HepG2 (cell line): Measurements from ENCODE around the gene SHF. TPM values are rescaled to one million over a fixed set of nuclear protein-coding genes. Genes with fewer than 3 reads are reported as not detected.
A peak's percentile ranks its signal among the peaks of the same experiment; 100 is the strongest.

Source experiments
- ATF7-NPFF ChIP-seq: sonication (generic); formaldehyde crosslinking; IDR thresholded peaks from 2 replicates; pipeline ENCODE4 v1.8.1; 2023; ENCODE audit warnings: mild to moderate bottlenecking, low read depth, missing genetic modification reagents, moderate library complexity
- BORCS8-MEF2B ChIP-seq: sonication (generic); formaldehyde crosslinking; IDR thresholded peaks from 2 replicates; pipeline ENCODE4 v1.8.0; 2022; ENCODE audit warnings: mild to moderate bottlenecking, missing genetic modification reagents
- FOSL1 ChIP-seq: sonication (generic); formaldehyde crosslinking; IDR thresholded peaks from 2 replicates; pipeline ENCODE4 v1.9.0; 2021; ENCODE audit warnings: missing genetic modification reagents, borderline replicate concordance
- KMT2A ChIP-seq: sonication (generic); formaldehyde crosslinking; IDR thresholded peaks from 2 replicates; pipeline ENCODE4 v1.4.0; 2020; ENCODE audit warnings: missing genetic modification reagents
- NR1H2 ChIP-seq: sonication (generic); formaldehyde crosslinking; IDR thresholded peaks from 2 replicates; pipeline ENCODE4 v1.8.1; 2022; ENCODE audit warnings: low read depth, missing genetic modification reagents, borderline replicate concordance
- NRL ChIP-seq: sonication (generic); formaldehyde crosslinking; IDR thresholded peaks from 2 replicates; pipeline ENCODE4 v1.5.0; 2020; ENCODE audit warnings: missing genetic modification reagents, mild to moderate bottlenecking, moderate library complexity, borderline replicate concordance
- TARDBP ChIP-seq: sonication (generic); formaldehyde crosslinking; IDR thresholded peaks from 2 replicates; pipeline ENCODE4 v1.8.0; 2022; ENCODE audit warnings: mild to moderate bottlenecking, missing genetic modification reagents
- ZNF256 ChIP-seq: sonication (generic); formaldehyde crosslinking; conservative IDR thresholded peaks from 2 replicates; pipeline ENCODE4 v1.4.0; 2020; ENCODE audit warnings: missing genetic modification reagents
- ZNF343 ChIP-seq: sonication (generic); formaldehyde crosslinking; IDR thresholded peaks from 2 replicates; pipeline ENCODE4 v1.4.0; 2020; ENCODE audit warnings: mild to moderate bottlenecking, missing genetic modification reagents
- ZNF446 ChIP-seq: sonication (generic); formaldehyde crosslinking; IDR thresholded peaks from 2 replicates; pipeline ENCODE4 v1.5.0; 2020; ENCODE audit warnings: mild to moderate bottlenecking, missing genetic modification reagents
- ZNF451 ChIP-seq: sonication (generic); formaldehyde crosslinking; IDR thresholded peaks from 2 replicates; pipeline ENCODE4 v1.5.0; 2020; ENCODE audit warnings: mild to moderate bottlenecking, missing genetic modification reagents
- ZNF572 ChIP-seq: sonication (generic); formaldehyde crosslinking; IDR thresholded peaks from 2 replicates; pipeline ENCODE4 v1.5.1; 2020; ENCODE audit warnings: mild to moderate bottlenecking, missing genetic modification reagents
- ZNF7 ChIP-seq: IDR thresholded peaks from 2 replicates; pipeline ENCODE4 v1.6.1; 2016; ENCODE audit warnings: missing biosample characterization, missing genetic modification reagents
- ZNF883 ChIP-seq: sonication (generic); formaldehyde crosslinking; IDR thresholded peaks from 2 replicates; pipeline ENCODE4 v1.5.1; 2020; ENCODE audit warnings: mild to moderate bottlenecking, missing genetic modification reagents; ENCODE audit errors: not compliant biosample characterization
- polyA plus RNA-seq, 8 experiments: library from polyadenylated mRNA; depleted of rRNA in 3 of 8; stranded (reverse) in 7 of 8; unstranded in 1 of 8; fragments of >200 nt; fragmentation: Illumina TruSeq in 4 of 8; extraction: Trizol in 4 of 8; gene quantifications; 2 replicates each; pipeline versions ENCODE4 v1.2.1 to v1.2.3, GENCODE V29; 2011 to 2016; ENCODE audit warnings: low read depth in 4 of 8, missing spikeins in 1 of 8, mixed read lengths in 1 of 8; ENCODE audit not compliant: insufficient read depth in 1 of 8
- total RNA-seq, 5 experiments: library from RNA; depleted of rRNA; stranded (reverse); fragments of >200 nt; fragmentation: Illumina TruSeq; extraction: Trizol; gene quantifications; 2 replicates each; pipeline ENCODE4 v1.2.3, GENCODE V29; 2016; ENCODE audit warnings: low read depth in 1 of 5
- TF ChIP-seq, protein P1 (sequence below): sonication (generic); formaldehyde crosslinking; IDR thresholded peaks from 2 replicates; pipeline ENCODE4 v1.8.0; 2022; ENCODE audit warnings: mild to moderate bottlenecking, missing genetic modification reagents, moderate library complexity
- TF ChIP-seq, protein P2 (sequence below): fragments of 450-650 bp; IDR thresholded peaks from 2 replicates; pipeline ENCODE4 v1.6.1; 2016
- TF ChIP-seq, protein P3 (sequence below): sonication (generic); formaldehyde crosslinking; IDR thresholded peaks from 2 replicates; pipeline ENCODE4; 2020; ENCODE audit warnings: missing genetic modification reagents, mild to moderate bottlenecking, borderline replicate concordance
- TF ChIP-seq, protein P4 (sequence below): sonication (generic); formaldehyde crosslinking; IDR thresholded peaks from 2 replicates; pipeline ENCODE4 v1.4.0; 2020; ENCODE audit warnings: missing genetic modification reagents
- TF ChIP-seq, protein P5 (sequence below), 2 experiments: sonication (generic) in 1 of 2; formaldehyde crosslinking in 1 of 2; IDR thresholded peaks; 2 replicates each; pipeline versions ENCODE4 v1.4.0 to v1.6.1; 2018 to 2020; ENCODE audit warnings: missing genetic modification reagents in 2 of 2, borderline replicate concordance in 1 of 2, low read depth in 1 of 2, mild to moderate bottlenecking in 1 of 2, missing biosample characterization in 1 of 2

Gene SHF
- total and polyA plus RNA-seq, 2 of the 13 experiments (the other 11 are each of a cell fraction or from before 2014, with no cell fraction given) = 20.9 to 25.5 TPM

DNA sequence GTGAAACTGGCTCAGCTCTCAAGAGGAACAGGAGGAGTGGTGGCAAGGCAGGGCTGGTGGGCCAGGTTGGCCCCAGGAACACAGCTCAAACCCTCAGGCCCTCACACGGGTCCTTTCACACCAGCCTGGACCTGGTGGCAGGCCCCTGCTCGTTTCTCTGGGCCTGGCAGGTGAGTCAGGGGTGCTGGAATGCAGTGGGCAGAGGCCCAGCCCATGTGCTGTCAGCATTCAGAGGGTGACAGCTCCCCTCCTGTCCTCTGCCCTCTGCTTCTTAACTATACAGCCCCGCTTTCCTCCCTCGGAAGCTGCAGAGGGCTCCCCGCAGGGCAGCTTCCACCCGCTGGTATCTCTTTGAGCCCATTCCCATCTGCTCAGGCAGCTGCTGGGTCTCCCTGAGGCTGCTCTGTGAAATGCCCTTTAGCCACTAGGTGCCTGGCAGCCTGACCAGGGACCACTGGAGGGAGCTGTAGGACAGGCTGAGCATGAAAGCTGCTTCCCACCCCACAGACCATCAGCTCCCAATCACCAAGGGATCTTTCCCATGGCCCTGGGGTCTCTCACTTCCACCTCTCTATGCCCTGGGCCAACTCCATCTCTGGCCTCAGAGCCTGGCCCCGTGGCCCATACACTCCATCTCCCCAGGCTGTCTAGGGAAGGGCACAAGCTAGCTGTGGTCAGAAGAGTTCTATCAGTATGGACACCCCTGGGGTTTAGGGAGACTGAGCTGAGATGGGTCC is 24.8 kb downstream of the SHF start (continued):
- TF ChIP-seq, protein P1, sequence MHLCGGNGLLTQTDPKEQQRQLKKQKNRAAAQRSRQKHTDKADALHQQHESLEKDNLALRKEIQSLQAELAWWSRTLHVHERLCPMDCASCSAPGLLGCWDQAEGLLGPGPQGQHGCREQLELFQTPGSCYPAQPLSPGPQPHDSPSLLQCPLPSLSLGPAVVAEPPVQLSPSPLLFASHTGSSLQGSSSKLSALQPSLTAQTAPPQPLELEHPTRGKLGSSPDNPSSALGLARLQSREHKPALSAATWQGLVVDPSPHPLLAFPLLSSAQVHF (CRISPR knock-in tag) = no peak
- TF ChIP-seq ZNF256 = no peak
- no peak; the same call in 1 of the 2 replicates for TF ChIP-seq ZNF572
- TF ChIP-seq ZNF883 = peak; percentile 44
- TF ChIP-seq, protein P2, sequence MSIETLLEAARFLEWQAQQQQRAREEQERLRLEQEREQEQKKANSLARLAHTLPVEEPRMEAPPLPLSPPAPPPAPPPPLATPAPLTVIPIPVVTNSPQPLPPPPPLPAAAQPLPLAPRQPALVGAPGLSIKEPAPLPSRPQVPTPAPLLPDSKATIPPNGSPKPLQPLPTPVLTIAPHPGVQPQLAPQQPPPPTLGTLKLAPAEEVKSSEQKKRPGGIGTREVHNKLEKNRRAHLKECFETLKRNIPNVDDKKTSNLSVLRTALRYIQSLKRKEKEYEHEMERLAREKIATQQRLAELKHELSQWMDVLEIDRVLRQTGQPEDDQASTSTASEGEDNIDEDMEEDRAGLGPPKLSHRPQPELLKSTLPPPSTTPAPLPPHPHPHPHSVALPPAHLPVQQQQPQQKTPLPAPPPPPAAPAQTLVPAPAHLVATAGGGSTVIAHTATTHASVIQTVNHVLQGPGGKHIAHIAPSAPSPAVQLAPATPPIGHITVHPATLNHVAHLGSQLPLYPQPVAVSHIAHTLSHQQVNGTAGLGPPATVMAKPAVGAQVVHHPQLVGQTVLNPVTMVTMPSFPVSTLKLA = no peak
- TF ChIP-seq, protein P3, sequence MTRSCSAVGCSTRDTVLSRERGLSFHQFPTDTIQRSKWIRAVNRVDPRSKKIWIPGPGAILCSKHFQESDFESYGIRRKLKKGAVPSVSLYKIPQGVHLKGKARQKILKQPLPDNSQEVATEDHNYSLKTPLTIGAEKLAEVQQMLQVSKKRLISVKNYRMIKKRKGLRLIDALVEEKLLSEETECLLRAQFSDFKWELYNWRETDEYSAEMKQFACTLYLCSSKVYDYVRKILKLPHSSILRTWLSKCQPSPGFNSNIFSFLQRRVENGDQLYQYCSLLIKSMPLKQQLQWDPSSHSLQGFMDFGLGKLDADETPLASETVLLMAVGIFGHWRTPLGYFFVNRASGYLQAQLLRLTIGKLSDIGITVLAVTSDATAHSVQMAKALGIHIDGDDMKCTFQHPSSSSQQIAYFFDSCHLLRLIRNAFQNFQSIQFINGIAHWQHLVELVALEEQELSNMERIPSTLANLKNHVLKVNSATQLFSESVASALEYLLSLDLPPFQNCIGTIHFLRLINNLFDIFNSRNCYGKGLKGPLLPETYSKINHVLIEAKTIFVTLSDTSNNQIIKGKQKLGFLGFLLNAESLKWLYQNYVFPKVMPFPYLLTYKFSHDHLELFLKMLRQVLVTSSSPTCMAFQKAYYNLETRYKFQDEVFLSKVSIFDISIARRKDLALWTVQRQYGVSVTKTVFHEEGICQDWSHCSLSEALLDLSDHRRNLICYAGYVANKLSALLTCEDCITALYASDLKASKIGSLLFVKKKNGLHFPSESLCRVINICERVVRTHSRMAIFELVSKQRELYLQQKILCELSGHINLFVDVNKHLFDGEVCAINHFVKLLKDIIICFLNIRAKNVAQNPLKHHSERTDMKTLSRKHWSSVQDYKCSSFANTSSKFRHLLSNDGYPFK = no peak
- TF ChIP-seq KMT2A (CRISPR knock-in tag) = no peak
- TF ChIP-seq, protein P4, sequence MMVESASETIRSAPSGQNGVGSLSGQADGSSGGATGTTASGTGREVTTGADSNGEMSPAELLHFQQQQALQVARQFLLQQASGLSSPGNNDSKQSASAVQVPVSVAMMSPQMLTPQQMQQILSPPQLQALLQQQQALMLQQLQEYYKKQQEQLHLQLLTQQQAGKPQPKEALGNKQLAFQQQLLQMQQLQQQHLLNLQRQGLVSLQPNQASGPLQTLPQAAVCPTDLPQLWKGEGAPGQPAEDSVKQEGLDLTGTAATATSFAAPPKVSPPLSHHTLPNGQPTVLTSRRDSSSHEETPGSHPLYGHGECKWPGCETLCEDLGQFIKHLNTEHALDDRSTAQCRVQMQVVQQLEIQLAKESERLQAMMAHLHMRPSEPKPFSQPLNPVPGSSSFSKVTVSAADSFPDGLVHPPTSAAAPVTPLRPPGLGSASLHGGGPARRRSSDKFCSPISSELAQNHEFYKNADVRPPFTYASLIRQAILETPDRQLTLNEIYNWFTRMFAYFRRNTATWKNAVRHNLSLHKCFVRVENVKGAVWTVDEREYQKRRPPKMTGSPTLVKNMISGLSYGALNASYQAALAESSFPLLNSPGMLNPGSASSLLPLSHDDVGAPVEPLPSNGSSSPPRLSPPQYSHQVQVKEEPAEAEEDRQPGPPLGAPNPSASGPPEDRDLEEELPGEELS (CRISPR knock-in tag) = no peak
- TF ChIP-seq ZNF446 (CRISPR knock-in tag) = no peak
- no peak for TF ChIP-seq TARDBP (CRISPR knock-in tag)
- no peak for TF ChIP-seq ZNF343 (CRISPR knock-in tag)
- TF ChIP-seq FOSL1 (CRISPR knock-in tag) = no peak
- TF ChIP-seq ZNF7 (CRISPR knock-in tag) = no peak
- TF ChIP-seq NRL (CRISPR knock-in tag) = no peak; the same call in 1 of the 2 replicates
- no peak for TF ChIP-seq BORCS8-MEF2B (CRISPR knock-in tag)
- TF ChIP-seq ZNF451 (CRISPR knock-in tag) = no peak
- no peak for TF ChIP-seq ATF7-NPFF (CRISPR knock-in tag)
- no peak for TF ChIP-seq NR1H2 (CRISPR knock-in tag)
- TF ChIP-seq, protein P5, sequence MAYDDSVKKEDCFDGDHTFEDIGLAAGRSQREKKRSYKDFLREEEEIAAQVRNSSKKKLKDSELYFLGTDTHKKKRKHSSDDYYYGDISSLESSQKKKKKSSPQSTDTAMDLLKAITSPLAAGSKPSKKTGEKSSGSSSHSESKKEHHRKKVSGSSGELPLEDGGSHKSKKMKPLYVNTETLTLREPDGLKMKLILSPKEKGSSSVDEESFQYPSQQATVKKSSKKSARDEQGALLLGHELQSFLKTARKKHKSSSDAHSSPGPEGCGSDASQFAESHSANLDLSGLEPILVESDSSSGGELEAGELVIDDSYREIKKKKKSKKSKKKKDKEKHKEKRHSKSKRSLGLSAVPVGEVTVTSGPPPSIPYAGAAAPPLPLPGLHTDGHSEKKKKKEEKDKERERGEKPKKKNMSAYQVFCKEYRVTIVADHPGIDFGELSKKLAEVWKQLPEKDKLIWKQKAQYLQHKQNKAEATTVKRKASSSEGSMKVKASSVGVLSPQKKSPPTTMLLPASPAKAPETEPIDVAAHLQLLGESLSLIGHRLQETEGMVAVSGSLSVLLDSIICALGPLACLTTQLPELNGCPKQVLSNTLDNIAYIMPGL (CRISPR knock-in tag; IDR thresholded peaks at IDR 0.05; ENCODE audit: borderline replicate concordance in 1 of 2, low read depth in 1 of 2) = peak; percentile 38 to 77; a peak in 1 of 4 replicates
